ENCODE data around the gene MED13L.

Gene MED13L

DNA sequence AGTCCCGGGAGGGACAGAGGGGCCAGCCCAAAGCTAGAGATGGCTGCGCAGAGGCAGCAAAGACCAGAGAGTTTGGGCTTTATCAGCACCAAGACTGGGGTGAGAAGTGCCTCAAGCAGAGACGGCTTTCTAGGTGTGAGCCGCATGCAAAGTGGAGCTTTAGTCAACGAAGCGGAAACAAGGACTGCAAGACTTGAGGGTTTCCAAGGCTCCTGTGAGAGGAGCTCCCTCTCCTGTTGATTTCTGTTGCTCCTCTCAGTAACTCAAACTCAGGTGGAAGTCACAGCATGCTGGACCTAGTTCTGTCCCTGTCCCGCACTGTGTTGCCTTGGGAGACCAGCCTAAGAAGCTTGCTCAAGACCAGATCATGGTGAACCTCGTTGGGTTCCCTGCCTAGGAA lies 327.8 kb downstream of the MED13L start:
- TF ChIP-seq, protein P1, sequence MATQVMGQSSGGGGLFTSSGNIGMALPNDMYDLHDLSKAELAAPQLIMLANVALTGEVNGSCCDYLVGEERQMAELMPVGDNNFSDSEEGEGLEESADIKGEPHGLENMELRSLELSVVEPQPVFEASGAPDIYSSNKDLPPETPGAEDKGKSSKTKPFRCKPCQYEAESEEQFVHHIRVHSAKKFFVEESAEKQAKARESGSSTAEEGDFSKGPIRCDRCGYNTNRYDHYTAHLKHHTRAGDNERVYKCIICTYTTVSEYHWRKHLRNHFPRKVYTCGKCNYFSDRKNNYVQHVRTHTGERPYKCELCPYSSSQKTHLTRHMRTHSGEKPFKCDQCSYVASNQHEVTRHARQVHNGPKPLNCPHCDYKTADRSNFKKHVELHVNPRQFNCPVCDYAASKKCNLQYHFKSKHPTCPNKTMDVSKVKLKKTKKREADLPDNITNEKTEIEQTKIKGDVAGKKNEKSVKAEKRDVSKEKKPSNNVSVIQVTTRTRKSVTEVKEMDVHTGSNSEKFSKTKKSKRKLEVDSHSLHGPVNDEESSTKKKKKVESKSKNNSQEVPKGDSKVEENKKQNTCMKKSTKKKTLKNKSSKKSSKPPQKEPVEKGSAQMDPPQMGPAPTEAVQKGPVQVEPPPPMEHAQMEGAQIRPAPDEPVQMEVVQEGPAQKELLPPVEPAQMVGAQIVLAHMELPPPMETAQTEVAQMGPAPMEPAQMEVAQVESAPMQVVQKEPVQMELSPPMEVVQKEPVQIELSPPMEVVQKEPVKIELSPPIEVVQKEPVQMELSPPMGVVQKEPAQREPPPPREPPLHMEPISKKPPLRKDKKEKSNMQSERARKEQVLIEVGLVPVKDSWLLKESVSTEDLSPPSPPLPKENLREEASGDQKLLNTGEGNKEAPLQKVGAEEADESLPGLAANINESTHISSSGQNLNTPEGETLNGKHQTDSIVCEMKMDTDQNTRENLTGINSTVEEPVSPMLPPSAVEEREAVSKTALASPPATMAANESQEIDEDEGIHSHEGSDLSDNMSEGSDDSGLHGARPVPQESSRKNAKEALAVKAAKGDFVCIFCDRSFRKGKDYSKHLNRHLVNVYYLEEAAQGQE (IDR thresholded peaks at IDR 0.05; ENCODE audit: insufficient read depth in 1 of 2, low read depth in 2 of 2, low read length in 2 of 2) = no peak
- TF ChIP-seq POLR2AphosphoS5 (IDR thresholded peaks at IDR 0.05; ENCODE audit: low read depth, low read length) (no peak), FOXP2 (optimal IDR thresholded peaks at IDR 0.05; ENCODE audit: borderline replicate concordance, extremely low read depth, extremely low read length, insufficient read depth) (no peak), TAF1 (IDR thresholded peaks at IDR 0.05; ENCODE audit: borderline replicate concordance, insufficient read depth, low read length) (no peak), SIN3A (IDR thresholded peaks at IDR 0.05; ENCODE audit: borderline replicate concordance, insufficient read depth, low read length) (no peak)

GRCh38 chr12:115947696-115948062 lies 329.8 kb downstream of the MED13L start:
- TF ChIP-seq, protein P1 (IDR thresholded peaks at IDR 0.05; ENCODE audit: insufficient read depth in 1 of 2, low read depth in 2 of 2, low read length in 2 of 2) = no peak
- no peak for TF ChIP-seq TAF1 (IDR thresholded peaks at IDR 0.05; ENCODE audit: borderline replicate concordance, insufficient read depth, low read length)
- TF ChIP-seq POLR2AphosphoS5 (IDR thresholded peaks at IDR 0.05; ENCODE audit: low read depth, low read length) = no peak
- no peak for TF ChIP-seq SIN3A (IDR thresholded peaks at IDR 0.05; ENCODE audit: borderline replicate concordance, insufficient read depth, low read length)
- no peak for TF ChIP-seq FOXP2 (optimal IDR thresholded peaks at IDR 0.05; ENCODE audit: borderline replicate concordance, extremely low read depth, extremely low read length, insufficient read depth)

DNA sequence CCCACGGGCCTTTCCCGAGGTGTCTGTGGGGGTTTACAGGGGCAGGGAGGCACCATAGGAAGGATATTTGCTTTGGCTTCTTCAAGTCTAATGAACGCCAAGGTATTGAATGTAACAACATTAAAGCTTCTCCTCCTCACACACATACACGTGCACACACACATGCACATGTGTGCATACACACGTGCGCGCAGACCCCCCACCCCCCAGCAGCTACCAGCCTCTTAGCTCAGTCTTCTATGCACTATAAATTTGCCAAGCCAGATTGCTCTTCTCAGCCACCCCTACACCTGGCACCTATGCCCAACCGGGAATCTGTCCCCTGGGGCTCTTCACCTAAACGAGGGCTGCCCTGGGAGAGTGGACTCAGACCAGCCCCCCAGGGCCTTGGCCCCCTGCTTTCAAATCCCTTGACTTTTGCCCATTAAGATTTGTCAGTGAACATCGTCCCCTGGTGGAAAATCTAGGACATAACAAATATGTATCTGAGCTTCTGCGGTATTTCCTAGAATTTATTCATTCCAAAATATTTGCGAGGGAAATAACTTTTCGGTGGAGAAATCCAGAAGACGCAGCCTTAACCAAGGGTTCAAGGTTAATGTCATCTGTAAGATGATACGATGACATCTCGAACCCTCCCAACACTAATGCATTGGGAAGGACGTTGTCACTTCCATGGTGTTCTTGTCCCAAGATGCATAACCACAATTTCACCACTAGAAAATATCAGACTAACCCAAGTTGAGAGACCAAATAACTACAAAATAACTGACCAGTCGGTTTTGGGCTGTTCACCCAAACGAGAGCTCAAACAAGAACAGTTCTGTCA lies 330.4 kb downstream of the MED13L start:
- TF ChIP-seq POLR2AphosphoS5 (IDR thresholded peaks at IDR 0.05; ENCODE audit: low read depth, low read length) (no peak), TAF1 (IDR thresholded peaks at IDR 0.05; ENCODE audit: borderline replicate concordance, insufficient read depth, low read length) (no peak), FOXP2 (optimal IDR thresholded peaks at IDR 0.05; ENCODE audit: borderline replicate concordance, extremely low read depth, extremely low read length, insufficient read depth) (no peak), SIN3A (IDR thresholded peaks at IDR 0.05; ENCODE audit: borderline replicate concordance, insufficient read depth, low read length) (no peak)
- TF ChIP-seq, protein P1 (IDR thresholded peaks at IDR 0.05; ENCODE audit: insufficient read depth in 1 of 2, low read depth in 2 of 2, low read length in 2 of 2) = no peak

- TF ChIP-seq SIN3A (IDR thresholded peaks at IDR 0.05; ENCODE audit: borderline replicate concordance, insufficient read depth, low read length) (no peak), TAF1 (IDR thresholded peaks at IDR 0.05; ENCODE audit: borderline replicate concordance, insufficient read depth, low read length) (no peak), FOXP2 (optimal IDR thresholded peaks at IDR 0.05; ENCODE audit: borderline replicate concordance, extremely low read depth, extremely low read length, insufficient read depth) (no peak), POLR2AphosphoS5 (IDR thresholded peaks at IDR 0.05; ENCODE audit: low read depth, low read length) (no peak)
- TF ChIP-seq, protein P1 (IDR thresholded peaks at IDR 0.05; ENCODE audit: insufficient read depth in 1 of 2, low read depth in 2 of 2, low read length in 2 of 2) = no peak
Observed at GRCh38 chr12:115946092-115946491, 331.4 kb downstream of the MED13L start.

Measured in PFSK-1 (cell line).